HK-2 (cell line): ENCODE results near the gene COPA.
"Not testable (repeated sequence)": the region's sequence is repeated elsewhere in the genome, so short reads cannot be mapped to it uniquely, and the experiment has no call there.

Experiments
- DNase-seq: peaks from one replicate; pipeline ENCODE4 v3.0.0-alpha.2; 2018; ENCODE audit not compliant: unreplicated experiment

The COPA gene

DNA sequence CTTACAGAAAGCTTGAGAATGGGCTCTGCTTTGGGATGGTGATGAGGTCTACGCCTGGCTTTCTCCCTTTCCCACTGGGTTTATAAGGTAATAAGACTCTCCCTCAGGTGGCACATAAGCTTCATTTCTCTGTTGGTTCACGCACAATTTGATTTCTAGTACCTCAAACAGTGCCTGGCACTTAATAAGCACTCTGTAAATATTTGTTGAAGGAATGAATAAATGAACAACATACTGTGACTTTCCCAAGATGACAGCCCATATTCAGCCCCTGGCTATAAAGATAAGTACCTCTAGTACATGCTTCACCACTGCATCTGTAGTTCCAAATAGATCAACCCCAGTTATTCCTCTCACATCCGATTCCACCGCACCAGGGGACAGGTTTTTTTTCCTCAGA lies 17.8 kb downstream of the COPA start:
- no peak for DNase-seq

DNA sequence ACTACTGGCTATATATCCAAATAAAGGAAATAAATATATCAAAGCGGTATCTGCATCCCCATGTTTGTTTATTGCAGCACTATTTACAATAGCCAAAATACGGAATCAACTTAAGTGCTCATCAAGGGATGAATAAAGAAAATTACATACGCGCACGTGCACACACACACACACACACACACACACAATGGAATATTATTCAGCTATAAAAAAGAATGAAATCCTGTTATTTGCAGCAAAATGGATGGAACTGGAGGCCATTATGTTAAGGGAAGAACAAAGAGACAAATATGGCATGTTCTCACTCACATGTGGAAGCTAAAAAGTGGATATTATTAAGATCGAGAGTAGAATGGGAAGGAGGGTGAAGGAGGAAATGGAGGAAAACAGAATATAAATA lies 20.2 kb downstream of the COPA start:
- DNase-seq: no peak

DNA sequence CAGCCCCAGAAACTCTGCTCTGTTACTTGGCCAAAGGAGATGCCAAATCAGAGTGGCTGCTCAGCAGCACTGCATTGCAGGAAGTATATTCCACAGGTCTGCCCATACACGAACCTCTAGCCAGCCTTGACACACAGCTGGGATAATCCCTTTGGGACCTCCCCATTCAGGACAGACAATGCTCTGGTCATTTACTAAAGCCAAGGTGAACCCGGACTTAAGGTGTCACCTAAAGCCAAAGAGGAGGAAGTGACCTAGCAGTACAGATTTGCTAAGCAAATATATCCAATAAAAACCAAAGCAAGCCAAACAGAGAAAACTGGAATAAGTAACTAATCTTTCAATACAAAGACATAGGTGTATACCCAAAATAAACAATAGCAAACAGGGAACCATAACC lies 27.7 kb downstream of the COPA start:
- no peak for DNase-seq

DNA sequence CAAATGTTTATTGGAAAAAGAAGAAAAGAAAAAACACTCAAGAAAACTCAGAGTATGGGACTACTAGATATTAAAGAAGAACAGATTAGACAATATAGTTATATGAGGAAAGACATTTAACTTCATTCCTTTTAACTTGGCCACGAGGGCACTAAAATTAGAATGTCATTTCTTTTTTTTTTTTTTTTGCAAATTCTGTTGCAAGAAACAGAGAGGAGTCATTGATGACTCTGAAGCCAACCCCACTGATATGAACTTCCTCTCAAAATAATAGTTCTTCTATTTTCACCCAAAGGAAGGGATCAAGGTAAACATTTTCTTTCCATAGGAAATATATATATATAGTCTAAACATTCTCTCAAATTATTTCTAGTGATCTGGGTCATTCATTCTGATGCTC lies 33.5 kb downstream of the COPA start:
- DNase-seq: no peak

DNA sequence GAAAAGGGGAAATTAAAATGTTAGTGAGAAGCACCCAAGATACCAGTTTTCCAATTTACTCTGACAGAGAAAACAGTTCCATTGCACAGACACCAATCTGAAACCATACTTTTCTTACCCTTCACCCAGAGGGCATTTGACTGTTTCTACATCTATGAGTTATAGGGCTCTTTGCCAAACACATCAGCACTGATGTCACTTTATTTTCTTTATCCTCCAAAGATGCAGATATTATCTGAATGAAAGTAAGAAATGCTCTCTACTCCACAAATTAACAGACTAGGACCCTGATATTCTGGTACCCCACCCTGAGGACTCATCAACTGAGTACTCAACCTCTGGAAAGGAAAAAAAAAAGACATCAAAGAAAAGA lies 33.9 kb downstream of the COPA start:
- no peak for DNase-seq

DNA sequence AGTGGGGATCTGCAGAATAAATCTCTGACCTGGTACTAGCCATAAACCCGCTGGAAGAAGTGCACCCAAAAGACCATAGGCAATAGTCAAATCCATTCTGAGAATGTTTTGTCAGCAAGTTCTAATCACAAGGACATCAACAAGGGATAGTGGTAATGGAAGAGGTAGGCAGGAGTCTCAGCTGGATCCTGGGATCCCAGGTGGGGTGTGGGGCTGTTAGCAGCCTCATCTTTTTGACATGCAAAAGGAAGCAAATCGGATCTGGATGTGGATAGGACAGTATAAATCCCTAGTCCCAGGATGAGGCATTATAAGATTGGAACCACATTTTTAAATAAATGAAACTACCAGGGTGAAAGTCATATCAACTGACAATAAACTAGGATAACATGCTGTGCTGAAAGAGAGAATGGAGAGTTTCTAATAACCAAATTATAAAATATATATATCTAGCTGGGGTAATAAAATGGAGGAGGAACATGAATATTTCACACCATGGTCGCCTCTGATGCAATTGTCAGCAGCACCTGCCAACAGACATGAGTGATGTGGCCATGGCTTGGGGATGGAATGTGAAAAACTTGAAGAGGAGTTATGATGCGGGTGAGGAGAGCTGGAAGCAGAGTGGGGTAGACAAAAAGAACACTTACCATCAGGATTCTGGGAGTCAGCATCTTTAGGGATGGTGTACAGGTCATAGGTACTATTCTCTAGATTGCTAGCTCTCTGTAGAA lies 34.4 kb downstream of the COPA start:
- no peak for DNase-seq

DNA sequence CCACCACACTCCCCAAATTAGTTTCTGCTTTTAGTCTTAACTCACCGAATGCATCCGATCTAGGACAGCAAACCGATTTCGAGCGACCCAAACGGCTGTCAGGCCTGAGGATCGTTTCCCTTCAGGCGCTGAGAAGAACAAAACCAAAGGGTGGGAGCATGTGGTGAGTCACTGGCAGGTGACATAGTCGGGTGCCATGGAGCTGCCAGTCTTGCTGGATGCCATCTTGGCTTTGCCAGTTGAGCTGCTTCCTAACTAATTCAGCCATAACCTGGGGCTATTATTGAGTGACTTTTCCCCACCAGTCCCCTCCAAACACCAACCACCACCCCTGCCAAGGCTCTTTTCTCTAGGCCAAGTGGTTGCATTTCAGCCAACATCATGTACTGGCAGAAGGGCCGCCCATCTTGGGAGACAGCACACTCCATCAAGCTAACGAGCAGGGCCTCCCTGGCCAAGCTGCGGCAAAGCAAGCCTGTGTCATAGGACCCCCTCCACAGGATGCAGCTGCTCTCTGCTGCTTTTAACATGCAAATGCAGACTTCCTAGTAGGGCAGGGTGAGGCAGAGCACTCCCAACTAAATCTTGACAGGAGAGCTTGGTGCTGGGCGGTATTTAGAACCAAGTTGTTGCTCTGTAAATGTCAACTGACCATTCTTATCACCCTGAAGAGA lies 35.8 kb downstream of the COPA start:
- DNase-seq: no peak

DNA sequence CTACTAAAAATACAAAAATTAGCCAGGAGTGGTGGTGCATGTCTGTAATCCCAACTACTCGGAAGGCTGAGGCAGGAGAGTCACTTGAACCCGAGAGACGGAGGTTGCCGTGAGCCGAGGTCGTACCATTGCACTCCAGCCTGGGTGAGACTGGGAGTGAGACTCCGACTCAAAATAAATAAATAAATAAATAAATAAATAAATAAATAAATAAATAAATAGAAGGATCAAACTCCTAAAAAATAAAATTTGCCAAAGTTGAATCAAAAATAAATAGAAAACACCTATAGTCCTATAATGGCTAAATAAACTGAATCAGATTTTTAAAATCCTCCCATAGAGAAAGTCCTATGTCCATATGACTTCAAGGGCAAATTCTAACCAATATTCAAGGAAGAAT lies 42.9 kb downstream of the COPA start:
- DNase-seq: no peak

DNA sequence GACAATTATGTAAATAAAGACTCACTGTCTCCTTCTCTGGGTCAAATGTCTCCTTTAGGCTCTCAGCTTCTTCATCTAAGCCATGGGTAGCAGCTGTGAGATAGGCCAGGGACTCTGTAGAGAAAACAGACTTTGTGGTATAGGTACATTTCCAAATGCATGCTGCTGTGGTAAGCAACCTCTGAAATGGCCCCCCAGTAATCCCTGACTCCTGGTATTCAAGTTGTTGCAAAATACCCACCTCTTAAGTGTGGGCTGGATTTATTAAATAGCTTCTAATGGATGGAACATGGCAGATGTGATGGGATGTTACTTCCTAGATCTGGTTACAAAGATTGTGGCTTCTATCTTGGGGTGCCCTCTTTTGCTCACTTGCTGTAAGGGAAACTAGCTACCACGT lies 47.0 kb downstream of the COPA start:
- DNase-seq: no peak

DNA sequence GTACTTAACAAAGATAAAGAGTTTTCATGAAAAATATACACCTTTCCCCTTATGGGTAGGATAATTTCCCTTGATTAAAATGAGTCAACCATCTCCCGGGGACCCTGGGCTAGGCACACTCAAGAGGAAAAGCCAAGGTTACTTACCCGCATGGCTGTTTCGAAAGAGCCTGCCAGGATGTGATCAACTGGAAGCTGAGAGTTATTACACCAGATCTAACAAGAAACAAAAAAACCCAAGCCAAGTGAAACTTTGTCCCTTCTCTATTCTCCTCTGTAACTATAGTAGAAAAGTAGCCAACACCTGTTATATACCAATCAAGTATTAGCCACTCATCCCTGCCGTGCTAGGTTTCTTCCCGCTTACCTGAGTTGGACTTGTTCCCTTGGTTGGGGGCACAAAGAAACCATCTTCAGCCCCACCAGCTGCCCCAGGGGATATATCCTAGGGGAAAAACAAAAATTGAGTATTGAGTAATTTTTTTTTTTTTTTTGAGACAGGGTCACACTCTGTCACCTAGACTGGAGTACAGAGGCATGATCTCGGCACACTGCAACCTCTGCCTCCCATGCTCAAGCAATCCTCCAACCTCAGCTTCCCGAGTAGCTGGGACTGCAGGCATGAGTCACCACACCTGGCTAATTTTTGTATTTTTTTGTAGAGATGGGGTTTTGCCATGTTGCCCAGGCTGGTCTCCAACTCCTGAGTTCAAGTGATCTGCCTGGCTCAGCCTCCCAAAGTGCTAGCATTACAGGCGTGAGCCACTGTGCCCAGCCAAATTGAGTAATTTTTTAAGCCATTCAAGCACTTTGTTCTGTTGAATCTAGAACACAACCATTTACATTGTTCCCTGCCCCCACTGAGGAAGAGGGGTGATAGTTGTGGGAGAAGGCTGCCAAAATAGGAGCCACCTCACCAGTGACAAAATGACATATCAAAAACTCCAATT lies 49.8 kb downstream of the COPA start:
- no peak for DNase-seq

DNA sequence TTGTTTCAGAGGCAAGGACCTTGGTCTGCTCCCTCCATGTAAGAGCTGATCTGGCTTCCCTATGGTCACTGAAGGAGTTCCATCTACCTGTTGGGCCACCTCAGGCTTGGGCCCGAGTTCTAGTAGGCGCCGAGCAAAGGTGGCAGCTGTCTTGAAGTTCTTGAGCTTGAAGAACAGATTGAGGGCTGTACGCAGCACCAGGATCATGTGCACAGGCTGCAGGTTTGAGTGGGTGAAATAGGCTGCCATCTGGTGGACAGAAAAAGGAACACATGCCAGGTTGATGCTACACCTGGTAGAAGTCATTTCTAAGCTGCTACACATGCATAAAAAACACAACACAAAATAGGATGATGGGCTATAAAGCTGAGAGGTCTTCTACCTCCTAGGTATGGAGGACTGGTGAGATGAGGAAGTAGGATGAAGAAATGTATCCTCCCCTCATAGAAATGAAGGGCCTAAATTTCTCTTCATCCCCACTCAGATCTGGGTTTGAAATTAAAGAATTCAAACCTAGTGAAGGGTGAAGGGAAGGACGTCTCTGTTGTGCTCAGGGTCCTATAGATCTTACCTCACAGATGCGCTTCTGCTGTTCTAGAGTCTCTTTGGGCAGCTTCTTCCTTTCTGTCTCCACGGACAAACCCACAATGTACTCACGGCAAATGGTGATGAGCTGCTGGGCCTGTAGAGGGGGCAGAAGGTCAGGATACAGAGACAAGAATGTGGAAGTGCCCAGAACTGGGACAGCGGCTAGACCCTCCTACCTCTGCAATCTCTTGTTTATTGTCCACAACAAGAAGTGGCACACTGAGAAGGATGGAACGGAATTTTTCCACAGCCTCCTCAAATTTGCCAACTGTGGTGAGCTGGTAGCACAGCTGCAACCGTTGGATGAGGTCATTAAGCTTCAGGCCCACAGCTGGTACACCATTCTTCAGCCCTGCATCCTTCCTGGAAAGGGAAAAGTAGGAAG lies 51.5 kb downstream of the COPA start:
- peak; percentile 44 for DNase-seq

DNA sequence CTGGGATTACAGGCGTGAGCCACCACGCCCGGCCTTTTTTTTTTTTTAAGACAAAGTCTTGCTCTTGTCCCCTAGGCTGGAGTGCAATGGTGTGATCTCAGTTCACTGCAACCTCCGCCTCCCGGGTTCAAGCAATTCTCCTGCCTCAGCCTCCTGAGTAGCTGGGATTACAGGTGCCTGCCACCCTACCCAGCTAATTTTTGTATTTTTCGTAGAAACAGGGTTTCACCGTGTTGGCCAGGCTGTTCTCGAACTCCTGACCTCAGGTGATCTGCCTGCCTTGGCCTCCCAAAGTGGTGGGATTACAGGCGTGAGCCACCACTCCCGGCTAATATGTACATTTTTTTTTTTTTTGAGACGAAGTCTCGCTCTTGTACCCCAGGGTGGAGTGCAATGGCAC lies 55.3 kb downstream of the COPA start:
- not testable (repeated sequence) for DNase-seq

DNA sequence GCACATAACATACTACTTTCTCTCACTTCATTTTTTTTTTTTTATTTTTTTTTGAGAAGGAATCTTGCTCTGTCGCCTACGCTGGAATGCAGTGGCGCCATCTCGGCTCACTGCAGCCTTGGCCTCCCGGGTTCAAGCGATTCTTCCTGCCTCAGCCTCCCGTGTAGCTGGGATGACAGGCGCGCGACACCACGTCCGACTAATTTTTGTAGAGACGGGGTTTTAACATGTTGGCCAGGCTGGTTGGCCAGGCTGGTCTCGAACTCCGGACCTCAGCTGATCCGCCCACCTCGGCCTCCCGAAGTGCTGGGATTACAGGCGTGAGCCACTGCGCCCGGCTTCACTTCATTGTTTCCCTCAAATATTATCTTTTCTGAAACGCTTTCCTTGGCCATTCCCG lies 57.5 kb downstream of the COPA start:
- DNase-seq: no peak

DNA sequence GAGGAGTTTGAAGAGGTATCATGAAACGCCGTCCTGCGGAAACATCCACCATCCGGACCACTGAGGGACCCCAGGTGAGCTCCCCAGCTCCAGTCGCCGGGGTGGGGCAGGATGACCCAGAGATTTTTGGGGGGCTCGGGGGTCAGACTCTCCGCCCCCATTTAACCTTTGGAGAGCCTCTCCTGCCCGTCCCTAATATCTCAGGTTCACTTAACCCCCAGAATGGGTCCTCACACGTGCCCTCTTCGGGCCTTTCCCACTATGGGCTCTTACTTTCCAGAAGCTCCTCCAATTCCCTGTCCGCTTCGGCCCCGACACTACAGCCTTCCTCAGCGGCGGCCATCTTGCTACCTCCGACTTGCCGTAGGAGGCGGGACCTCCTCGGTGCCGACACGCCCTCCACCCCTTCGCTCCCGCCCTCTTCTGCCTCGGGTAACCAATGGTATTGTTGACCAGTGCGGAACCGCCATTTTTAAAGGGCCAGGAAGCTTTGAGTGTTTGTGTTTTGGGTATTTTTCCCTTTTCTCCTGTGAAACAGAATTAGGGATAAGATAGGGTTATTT lies 58.2 kb downstream of the COPA start, which contains the start of gene PEX19:
Gene PEX19, minus strand, starts transcription at position 352 of the 563 bp plus-strand sequence. Its CDS starts 9 bp downstream, at position 343.
- DNase-seq: peak; percentile 92

DNA sequence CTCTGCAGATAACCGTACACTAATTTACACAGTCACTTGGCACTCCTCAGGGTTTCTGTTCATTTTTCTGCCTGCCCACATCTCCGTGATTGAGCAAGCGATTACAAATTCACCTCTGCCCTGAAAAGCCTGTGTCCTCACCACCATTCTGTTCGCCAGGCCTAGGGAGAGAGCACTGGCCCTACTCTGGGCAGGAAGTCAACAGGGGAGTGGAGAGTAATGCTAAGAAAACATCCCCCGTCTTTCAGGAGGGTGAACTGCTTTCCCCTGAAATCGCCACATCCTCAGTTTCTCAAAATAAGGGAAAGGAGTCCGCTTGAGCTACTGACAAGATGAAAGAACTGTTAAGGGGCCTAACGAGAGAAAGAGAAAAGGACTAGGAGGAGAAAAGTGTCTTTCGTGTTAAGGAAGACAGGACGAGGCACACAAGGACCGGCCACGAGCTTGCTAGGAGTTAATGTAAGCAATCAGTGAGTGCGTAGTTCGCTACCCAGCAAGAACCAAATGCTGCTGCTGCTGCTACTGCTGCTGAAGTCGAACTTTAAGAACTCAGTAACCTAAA lies 58.7 kb downstream of the COPA start:
- DNase-seq: peak; percentile 26

DNA sequence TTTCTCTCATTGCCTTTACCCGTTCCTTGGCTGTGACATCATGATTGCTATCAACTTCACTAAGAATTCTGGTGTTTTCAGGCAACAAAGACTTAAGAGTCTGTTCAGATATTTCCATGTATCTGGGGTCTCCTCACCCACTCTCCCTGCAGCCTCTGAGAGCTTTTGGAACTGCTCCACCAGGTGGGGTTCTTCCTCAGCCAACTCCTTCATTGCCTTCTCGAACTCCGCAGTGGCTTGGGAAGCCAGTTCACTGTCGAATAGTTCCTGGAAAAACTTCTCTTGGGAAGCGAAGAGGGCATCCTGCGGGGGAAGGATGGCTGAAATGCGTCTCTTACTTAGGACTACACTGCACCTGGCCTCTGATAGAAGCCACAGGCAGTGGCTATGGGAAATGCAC lies 60.2 kb downstream of the COPA start:
- no peak for DNase-seq

DNA sequence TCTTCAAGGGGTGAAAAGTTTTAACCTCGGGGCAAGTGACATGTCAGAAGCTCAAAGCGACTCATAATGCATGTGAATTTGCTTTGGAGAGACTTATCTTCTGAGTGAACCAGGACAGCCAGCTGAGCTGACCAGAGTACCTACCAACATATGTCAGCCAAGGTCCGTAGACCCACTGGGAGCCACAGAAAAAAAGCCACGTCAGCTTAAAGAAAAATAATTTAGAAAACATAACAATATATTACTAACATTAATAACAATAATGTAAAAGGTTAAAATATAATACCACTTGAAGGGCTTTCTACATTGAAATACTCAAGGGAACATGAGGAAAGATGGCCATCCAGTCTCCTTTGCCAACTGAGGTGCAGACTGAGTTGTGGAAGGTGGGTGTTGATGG lies 65.1 kb downstream of the COPA start:
- DNase-seq: no peak

DNA sequence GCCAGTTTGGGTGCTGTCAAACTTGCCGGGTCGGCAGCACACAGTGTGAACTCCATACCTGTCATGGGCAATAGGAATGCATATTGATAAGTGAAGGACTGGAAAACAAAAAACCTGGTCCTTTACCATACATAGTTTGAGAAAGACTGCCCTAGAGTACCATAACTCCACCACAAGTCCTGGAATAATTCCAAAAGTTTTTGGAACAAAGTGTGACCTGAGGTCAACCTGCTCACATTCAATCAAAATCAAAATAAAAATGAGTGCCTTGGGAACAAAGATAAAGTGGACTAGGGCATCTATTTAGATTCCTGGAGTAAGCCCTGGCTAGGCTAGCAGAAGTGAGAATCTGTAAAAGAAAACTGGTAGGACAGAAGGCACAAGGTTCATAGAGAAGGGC lies 65.7 kb downstream of the COPA start:
- no peak for DNase-seq

DNA sequence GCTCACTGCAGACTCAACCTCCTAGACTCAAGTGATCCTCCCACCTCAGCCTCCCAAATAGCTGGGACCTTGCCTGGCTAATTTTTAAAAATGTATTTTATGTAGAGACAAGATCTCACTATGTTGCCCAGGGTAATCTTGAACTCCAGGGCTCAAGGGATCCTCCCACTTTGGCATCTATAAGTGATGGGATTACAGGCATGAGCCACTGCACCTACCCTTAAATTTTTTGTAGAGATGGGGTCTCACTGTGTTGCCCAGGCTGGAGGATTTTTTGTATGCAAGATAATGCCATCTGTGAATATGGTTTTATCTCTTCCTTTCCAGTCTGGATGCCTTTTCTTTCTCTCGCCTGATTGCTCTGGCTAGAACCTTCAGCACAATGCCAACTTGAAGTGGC lies 72.0 kb downstream of the COPA start:
- DNase-seq: no peak

DNA sequence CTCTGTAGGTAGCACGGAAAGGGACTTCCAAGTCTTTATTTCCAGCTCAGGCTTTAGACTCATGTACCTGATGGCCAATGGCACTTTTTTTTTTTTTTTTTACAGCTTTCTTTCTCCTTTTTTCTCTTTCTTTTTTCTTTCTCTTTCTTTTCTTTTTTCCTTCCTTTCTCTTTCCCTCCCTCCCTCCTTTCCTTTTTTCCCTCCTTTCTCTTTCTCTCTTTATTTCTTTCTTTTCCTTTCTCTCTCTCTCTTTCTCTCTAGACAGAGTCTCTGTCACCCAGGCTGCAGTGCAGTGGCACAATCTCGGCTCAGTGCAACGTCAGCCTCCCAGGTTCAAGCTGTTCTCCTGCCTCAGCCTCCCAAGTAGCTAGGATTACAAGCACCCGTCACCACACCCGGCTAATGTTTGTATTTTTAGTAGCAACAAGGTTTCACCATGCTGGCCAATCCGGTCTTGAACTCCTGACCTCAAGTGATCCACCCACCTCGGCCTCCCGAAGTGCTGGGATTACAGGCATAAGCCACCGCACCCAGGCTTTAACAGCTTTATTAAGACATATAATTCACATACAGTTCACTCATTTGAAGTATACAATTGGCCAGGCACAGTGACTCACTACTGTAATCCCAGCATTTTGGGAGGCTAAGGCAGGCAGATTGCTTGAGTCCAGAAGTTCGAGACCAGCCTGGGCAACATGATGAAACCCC lies 75.6 kb downstream of the COPA start:
- no peak for DNase-seq
